HS-5 (cell line): ENCODE results near the gene CD34.
"Not testable (repeated sequence)": the region's sequence is repeated elsewhere in the genome, so short reads cannot be mapped to it uniquely, and the experiment has no call there.

ENCODE experiments used
- DNase-seq: peaks from one replicate; pipeline ENCODE4 v3.0.0-alpha.2; 2012; ENCODE audit warnings: low read depth

Gene CD34, protein sequence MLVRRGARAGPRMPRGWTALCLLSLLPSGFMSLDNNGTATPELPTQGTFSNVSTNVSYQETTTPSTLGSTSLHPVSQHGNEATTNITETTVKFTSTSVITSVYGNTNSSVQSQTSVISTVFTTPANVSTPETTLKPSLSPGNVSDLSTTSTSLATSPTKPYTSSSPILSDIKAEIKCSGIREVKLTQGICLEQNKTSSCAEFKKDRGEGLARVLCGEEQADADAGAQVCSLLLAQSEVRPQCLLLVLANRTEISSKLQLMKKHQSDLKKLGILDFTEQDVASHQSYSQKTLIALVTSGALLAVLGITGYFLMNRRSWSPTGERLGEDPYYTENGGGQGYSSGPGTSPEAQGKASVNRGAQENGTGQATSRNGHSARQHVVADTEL

DNA sequence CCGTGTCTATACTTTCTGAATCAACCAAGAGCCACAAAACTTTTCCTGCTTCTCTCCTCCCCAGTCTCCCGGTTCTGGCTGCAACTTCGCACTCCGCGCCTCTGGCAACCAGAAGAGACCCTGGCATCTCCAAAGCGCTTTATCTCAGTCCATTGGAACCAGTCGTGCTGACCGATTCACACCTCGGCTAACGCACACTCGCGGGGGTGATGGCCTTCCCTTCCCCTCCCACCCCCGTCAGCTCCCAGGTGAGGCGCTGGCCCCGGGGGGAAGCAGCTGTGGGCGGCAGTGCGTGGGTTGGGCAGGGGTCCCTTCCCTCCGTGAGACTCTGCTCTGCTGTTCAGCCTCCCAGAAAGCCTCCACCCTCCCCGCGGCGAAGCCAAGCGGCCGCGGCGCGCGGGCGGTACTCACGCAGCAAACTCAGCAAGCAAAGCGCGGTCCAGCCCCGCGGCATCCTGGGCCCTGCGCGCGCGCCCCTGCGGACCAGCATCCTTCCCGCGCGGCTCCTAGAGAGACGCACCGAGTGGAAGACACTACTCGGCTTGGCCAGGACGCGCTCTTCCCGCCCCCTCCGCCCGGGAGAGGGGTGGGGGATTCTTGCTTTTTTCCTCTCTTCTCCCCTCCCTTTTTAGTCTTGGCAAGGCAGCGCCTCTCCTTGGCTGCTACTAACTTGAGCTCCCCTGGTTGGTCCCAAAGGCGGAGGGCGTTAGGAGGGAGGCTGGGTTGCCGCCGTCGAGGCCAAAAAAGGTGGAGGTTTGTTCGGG lies at the start of gene CD34:
CD34 (minus strand) TSS at position 535 of the 764 bp plus-strand sequence; CDS start at position 490, 45 bp downstream.
- no peak for DNase-seq

GRCh38 chr1:207960346-207960745 lies 49.4 kb upstream of the CD34 start:
- no peak for DNase-seq

- no peak for DNase-seq
These were observed 49.0 kb upstream of the CD34 start for GRCh38 chr1:207959910-207960309.

DNA sequence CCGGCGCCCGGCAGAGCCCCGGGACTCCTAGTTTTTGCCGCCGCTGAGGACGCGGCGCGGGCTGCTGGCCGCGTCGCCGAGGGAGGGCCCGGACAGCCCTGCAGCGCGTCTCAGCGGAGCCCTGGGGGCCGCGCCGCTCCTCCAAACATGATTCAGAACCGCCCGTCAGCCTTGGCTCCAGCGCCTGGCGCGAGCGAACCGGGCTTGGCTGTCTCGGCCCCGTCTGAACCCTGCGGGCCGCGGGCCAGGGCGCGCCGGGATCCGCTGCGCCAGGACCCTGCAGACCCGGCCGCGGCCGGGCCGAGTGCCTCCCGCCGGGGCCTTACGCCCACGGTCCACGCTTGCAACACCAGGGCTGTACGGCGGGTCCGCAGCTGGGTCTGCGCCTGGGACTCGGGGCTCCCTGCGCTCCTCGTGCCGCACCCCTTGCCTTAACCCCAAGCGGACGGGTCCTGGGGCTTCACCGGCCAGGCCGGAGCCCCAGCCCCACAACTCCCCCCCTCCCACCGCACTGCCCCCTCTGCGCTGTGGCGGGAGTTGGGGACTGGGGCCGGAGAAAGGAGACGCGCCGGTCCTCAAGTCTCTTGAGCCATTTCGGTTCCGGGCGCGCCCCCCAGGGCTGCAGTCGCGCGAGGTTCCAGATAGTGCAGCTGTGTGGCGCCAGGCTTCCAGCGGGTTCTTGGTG lies 48.4 kb upstream of the CD34 start:
- DNase-seq, result no peak

DNA sequence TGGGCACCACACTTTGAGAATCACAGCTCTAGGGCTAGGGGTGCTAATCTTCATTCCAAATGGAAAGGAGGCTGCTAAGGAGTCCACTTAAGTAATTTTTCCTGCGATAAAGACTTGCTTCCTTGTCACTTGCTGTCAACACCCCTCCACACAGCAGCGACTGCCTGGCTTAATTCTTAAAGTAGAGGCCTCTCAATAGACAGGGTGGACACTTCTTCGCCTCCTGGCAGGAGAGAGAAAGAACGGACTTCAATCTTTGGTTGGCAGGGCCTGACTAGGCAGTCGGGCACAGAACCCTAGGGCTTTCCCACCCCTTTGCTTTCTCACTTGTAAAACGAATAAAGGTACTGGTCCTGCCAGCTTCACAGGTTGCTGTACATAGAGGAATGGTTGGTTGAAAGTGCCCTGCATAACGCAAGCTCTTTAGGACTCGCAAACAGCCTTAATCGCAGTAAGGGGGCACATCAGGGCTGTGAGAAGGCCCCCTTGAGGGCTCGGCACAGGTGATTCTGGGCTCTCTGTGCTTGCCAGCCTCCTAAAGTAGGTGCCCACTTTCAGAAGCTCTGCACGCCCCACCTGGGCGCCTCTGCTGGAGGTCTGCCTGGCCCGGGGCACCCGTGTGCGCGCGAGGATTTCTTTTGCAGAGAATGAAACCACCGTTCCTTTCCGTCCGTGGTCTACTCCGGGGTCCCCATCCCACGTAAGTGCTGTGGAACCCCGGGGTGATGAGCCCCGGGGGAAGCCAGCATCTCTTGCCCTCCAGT lies 47.6 kb upstream of the CD34 start:
- DNase-seq, result no peak

- no peak for DNase-seq
These were observed 46.1 kb upstream of the CD34 start for GRCh38 chr1:207956986-207957385.

DNA sequence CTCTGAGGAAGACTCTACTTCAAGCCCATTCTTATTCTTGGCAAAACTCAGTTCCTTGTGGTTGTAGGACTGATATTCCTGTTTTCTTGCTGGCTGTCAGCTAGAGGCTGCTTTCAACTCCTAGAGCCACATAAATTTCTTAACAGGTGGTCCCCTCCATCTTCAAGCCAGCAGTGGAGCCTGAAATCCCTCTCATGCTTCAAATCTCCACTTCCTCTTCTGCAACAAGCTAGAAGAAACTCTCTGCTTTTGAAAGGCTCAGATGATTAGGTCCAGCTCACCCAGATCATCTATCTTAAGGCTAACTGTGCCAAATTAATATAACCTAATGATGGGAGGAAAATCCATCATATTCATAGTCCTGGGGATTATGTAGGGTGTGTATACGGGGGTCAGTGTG lies 43.2 kb upstream of the CD34 start:
- no peak for DNase-seq

- no peak for DNase-seq
These were observed 42.0 kb upstream of the CD34 start for GRCh38 chr1:207952617-207953542.

- DNase-seq, result no peak
These were observed 40.7 kb upstream of the CD34 start for GRCh38 chr1:207951652-207952051.

GRCh38 chr1:207950750-207951149 lies 39.8 kb upstream of the CD34 start:
- DNase-seq, result no peak

DNA sequence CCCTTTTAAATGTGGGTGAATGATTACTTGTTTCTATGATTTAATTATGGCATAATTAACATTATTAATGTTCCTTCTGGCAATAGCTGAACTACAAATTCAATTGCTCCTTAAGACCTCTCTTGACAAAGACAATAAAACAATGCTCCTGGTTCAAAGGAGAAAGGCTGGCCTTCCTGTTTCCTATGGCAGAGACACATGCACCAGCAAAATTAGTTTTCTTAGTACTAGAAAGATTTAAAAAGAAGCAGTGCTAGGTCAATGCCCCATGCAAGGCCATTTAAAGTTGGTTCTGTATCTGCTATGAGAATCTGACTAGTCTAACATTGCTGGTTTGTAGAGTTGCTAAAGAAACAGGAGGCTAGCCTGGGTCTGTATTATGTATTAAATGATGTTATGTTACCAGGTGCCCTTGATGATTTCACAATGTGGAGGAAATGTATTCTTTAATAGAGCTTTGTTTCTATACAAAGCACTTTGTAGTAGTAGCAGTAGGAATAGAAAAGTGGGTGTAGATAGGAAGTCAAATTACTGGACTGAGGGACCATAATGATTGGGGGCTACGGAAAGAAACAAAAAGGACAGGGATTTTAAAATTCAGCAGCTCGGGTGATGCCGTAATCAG lies 38.8 kb upstream of the CD34 start:
- DNase-seq, result no peak

DNA sequence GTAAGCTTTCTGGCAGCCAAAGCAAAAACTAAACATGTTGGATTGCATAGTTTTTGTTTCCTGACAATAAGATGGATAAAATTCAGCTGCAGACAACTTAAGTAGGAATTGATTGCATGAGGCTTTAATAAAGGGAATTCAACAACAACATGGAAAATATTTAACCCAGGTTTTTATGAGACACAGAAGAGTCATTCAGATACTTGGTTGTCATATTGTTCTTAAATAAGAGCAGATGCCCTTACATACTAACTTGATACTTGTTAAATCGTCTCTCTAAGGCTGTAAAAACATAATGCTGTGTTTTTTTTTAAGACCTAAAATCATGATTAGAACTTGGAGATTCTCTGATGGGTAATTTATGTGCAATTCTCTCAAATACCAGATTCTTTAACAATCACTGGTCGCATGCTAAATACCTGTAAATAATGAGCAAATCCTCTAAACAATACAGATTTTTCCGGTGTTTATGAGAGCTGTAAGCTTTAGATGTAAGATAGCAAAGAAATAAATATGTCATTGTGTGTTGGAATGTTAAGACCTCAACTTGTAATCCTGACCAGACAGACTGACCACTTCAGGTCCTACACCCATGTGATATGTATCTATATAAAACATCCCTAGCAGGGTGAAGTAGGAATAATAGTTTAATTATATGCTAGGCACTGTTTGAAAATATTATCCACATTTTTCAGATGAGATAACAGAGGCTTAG lies 37.8 kb upstream of the CD34 start:
- no peak for DNase-seq

- no peak for DNase-seq
These were observed 35.8 kb upstream of the CD34 start for GRCh38 chr1:207946756-207947155.

DNA sequence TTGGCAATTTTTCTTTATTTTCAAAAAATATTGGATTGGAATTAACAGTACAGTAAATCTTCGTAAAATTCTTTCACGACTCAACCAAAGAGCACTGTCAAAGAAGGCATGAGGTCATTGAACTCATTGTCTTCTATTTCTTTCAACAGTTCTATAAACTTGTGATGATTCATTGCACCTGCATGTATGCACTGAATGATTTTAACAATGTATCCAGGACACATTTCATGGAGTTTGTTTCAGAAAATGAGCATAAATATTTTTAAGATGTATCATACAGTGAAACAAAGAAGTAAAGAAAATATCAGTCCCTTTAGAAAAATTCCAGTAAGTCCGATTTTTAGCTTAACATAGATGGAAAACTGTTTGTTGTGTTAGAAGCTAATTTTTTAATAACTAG lies 33.6 kb upstream of the CD34 start:
- peak; percentile 45 for DNase-seq

- not testable (repeated sequence) for DNase-seq
These were observed 31.4 kb upstream of the CD34 start for GRCh38 chr1:207942337-207942741.

- DNase-seq, result no peak
These were observed 30.7 kb upstream of the CD34 start for GRCh38 chr1:207941665-207942064.

GRCh38 chr1:207938016-207938415 lies 27.1 kb upstream of the CD34 start:
- peak; percentile 32 for DNase-seq

GRCh38 chr1:207937204-207937603 lies 26.3 kb upstream of the CD34 start:
- DNase-seq, result no peak

DNA sequence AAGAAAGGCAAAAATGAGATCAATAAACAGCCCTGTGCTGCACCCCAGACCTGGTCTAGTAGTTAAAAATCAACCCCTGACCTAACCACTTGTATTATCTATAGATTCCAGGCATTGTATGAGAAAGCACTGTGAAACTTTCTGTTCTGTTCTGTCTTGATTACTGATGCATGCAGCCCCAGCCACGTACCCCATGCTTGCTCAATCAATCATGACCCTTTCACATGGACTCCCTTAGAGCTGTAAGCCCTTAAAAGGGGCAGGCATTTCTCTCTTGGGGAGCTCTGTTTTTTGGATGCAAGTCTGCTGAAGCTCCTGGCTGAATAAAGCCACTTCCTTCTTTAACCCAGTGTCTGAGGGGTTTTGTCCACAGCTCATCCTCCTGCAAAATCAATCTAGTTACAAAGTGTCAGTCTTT lies 24.2 kb upstream of the CD34 start:
- DNase-seq, result no peak
